Spleen (tissue), 7 donors: ENCODE measurements around the gene DRC3.

Experiments used
- POLR2AphosphoS5 ChIP-seq, 3 donors: sonication (generic); formaldehyde crosslinking; IDR thresholded peaks; one replicate each; pipeline ENCODE4 v1.5.1; 2017; ENCODE audit warnings: antibody characterized with exemption in 3 of 3
- TF ChIP-seq, protein P1 (sequence below), 11 experiments: fragments of 200-600 bp in 7 of 11; fragments of 450-650 bp in 4 of 11; sonication (generic) in 4 of 11; IDR thresholded peaks in 8 of 11; conservative IDR thresholded peaks in 3 of 11; 1 replicate in 7 of 11; 2 replicates in 4 of 11; pipeline versions ENCODE4 v1.4.0 to v1.8.0; 2016 to 2021; ENCODE audit warnings: antibody characterized with exemption in 11 of 11, inconsistent platforms in 4 of 11, mild to moderate bottlenecking in 1 of 11
- donor health status: DM: no; HTN: no; CAD: no; lungs with moderate emphysema.
- donor health status: DM: no; HTN: no; CAD: no.
- donor health status: DM: no; HTN: no; CAD: no.

DNA sequence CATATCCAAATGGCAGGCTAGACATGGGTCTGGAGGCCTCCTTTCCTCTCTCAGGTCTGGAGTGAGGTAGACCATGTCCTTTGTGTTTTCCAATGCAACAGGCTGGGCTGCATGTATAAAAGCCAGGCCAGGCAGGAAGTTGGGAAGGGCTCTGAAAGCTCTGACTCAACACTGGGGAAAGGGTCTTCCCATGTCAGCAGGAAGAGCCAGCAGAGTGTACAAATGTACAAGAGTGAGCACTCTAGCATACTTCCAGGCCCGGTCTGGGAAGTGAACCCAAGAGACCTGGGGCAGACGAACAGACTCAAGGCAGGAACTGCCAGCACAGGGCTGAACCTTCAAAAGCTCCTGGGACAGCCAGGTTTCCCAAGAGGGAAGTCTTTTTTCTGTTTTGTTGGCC is 59.3 kb downstream of the DRC3 start:
- TF ChIP-seq, protein P1, sequence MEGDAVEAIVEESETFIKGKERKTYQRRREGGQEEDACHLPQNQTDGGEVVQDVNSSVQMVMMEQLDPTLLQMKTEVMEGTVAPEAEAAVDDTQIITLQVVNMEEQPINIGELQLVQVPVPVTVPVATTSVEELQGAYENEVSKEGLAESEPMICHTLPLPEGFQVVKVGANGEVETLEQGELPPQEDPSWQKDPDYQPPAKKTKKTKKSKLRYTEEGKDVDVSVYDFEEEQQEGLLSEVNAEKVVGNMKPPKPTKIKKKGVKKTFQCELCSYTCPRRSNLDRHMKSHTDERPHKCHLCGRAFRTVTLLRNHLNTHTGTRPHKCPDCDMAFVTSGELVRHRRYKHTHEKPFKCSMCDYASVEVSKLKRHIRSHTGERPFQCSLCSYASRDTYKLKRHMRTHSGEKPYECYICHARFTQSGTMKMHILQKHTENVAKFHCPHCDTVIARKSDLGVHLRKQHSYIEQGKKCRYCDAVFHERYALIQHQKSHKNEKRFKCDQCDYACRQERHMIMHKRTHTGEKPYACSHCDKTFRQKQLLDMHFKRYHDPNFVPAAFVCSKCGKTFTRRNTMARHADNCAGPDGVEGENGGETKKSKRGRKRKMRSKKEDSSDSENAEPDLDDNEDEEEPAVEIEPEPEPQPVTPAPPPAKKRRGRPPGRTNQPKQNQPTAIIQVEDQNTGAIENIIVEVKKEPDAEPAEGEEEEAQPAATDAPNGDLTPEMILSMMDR (IDR thresholded peaks at IDR 0.05 in 8 of 11, conservative IDR thresholded peaks at IDR 0.05 in 3 of 11) = no peak
- no peak for TF ChIP-seq POLR2AphosphoS5 (IDR thresholded peaks at IDR 0.05)
